ENCODE data around the gene VMAC.
"Not testable (repeated sequence)": the region's sequence is repeated elsewhere in the genome, so short reads cannot be mapped to it uniquely, and the experiment has no call there.

DNA sequence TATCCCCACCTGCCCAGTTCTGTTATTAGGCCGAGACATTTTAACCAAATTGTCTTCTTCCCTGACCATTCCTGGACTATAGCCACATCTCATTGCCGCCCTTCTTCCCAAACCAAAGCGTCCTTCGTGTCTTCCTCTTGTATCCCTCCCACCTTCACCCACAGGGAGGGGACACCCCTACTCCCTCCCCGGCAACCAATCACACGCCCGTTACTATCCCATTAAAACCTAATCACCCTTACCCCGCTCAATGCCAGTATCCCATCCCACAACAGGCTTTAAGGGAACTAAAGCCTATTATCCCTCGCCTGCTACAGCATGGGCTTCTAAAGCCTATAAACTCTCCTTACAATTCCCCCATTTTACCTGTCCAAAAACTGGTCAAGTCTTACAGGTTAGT lies 49.5 kb upstream of the VMAC start:
- TF ChIP-seq CTCF (IDR thresholded peaks at IDR 0.05; ENCODE audit: extremely low read depth in 1 of 2, insufficient read depth in 1 of 2, low read depth in 1 of 2, low read length in 2 of 2); POLR2A (IDR thresholded peaks at IDR 0.05; ENCODE audit: low read depth, low read length); FOS (IDR thresholded peaks at IDR 0.05; ENCODE audit: borderline replicate concordance, insufficient read depth, low read length); POLR2AphosphoS5 (IDR thresholded peaks at IDR 0.05; ENCODE audit: insufficient read depth, low read depth, low read length); EZH2 (IDR thresholded peaks at IDR 0.05; ENCODE audit: borderline replicate concordance, low read depth, low read length, severe bottlenecking); MYC (IDR thresholded peaks at IDR 0.05; ENCODE audit: low read depth, low read length); GATA2 (IDR thresholded peaks at IDR 0.05; ENCODE audit: insufficient read depth, insufficient read length, low read depth, low read length): not testable (repeated sequence)
- TF ChIP-seq, protein P1, sequence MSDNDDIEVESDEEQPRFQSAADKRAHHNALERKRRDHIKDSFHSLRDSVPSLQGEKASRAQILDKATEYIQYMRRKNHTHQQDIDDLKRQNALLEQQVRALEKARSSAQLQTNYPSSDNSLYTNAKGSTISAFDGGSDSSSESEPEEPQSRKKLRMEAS (IDR thresholded peaks at IDR 0.05; ENCODE audit: insufficient read depth, insufficient read length): not testable (repeated sequence)
